ENCODE data around the gene CTNNBIP1.

CTNNBIP1 gene

DNA sequence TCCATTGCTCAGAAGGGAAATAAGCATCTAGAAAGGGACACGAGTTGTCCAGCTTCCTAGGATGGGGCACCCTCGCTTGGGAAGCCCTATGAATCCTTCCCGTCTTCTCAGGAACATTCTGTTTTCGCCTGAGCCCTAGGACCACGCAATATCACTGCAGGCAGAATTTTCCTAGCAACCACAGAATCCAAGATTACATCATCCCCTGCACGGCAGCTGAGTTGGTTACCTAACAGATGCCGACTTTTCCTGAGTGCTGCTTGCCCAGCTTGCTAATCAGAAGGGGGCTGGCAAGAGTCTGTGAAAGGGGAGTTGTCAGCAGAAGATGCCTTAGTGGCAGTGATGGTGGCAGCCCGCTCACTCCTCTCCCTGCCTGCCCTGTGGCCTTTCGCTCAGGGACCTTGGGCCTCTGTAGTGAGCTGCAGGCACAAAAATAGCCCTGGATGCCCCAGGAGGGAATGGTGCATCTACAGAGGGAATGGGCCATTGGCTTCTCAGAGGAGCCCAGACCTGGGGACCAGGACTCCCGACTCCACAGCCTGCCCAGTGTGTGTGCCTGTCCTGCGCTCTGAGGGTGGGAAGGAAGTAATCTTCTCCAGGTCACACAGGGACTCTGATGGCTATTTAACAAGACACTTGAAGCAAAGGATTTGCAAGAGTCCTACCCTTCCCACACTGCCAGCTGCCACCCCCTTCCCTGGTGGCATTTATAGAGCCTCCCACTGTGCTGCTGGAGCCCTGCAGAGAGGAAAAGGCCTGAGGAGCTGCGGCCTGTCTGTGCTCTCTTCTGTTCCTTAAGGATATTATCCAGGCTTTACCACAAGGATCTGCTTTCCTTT, 57.4 kb downstream of the CTNNBIP1 start (continued):
- TF ChIP-seq, protein P1, sequence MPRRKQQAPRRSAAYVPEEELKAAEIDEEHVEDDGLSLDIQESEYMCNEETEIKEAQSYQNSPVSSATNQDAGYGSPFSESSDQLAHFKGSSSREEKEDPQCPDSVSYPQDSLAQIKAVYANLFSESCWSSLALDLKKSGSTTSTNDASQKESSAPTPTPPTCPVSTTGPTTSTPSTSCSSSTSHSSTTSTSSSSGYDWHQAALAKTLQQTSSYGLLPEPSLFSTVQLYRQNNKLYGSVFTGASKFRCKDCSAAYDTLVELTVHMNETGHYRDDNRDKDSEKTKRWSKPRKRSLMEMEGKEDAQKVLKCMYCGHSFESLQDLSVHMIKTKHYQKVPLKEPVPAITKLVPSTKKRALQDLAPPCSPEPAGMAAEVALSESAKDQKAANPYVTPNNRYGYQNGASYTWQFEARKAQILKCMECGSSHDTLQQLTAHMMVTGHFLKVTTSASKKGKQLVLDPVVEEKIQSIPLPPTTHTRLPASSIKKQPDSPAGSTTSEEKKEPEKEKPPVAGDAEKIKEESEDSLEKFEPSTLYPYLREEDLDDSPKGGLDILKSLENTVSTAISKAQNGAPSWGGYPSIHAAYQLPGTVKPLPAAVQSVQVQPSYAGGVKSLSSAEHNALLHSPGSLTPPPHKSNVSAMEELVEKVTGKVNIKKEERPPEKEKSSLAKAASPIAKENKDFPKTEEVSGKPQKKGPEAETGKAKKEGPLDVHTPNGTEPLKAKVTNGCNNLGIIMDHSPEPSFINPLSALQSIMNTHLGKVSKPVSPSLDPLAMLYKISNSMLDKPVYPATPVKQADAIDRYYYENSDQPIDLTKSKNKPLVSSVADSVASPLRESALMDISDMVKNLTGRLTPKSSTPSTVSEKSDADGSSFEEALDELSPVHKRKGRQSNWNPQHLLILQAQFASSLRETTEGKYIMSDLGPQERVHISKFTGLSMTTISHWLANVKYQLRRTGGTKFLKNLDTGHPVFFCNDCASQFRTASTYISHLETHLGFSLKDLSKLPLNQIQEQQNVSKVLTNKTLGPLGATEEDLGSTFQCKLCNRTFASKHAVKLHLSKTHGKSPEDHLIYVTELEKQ (tag by site-specific recombination; IDR thresholded peaks at IDR 0.05; ENCODE audit: borderline replicate concordance), result no peak
- TF ChIP-seq TCF7L2 (IDR thresholded peaks at IDR 0.05; ENCODE audit: borderline replicate concordance, low read depth, low read length) (no peak), ZNF664 (tag by site-specific recombination; IDR thresholded peaks at IDR 0.05) (no peak), ZBTB1 (tag by site-specific recombination; IDR thresholded peaks at IDR 0.05) (no peak), INSM2 (tag by site-specific recombination; IDR thresholded peaks at IDR 0.05) (no peak), ZNF654 (tag by site-specific recombination; IDR thresholded peaks at IDR 0.05; ENCODE audit: low read depth) (no peak), ZNF133 (tag by site-specific recombination; IDR thresholded peaks at IDR 0.05) (no peak), ZNF248 (tag by site-specific recombination; IDR thresholded peaks at IDR 0.05) (no peak), SP7 (tag by site-specific recombination; IDR thresholded peaks at IDR 0.05) (0 out of 2 replicates have a peak, but pooled peaks have one; percentile 37), ZBTB7A (tag by site-specific recombination; IDR thresholded peaks at IDR 0.05; ENCODE audit: low read depth) (no peak), ZNF600 (tag by site-specific recombination; IDR thresholded peaks at IDR 0.05) (peak; percentile 74; the same call in 1 of the 2 replicates), ZNF311 (tag by site-specific recombination; IDR thresholded peaks at IDR 0.05; ENCODE audit: borderline replicate concordance) (no peak), ZNF473 (tag by site-specific recombination; IDR thresholded peaks at IDR 0.05) (no peak), OSR2 (tag by site-specific recombination; IDR thresholded peaks at IDR 0.05) (peak; percentile 53), ZNF266 (tag by site-specific recombination; IDR thresholded peaks at IDR 0.05; ENCODE audit: low read depth) (no peak), MYNN (tag by site-specific recombination; IDR thresholded peaks at IDR 0.05; ENCODE audit: borderline replicate concordance) (no peak), IKZF3 (tag by site-specific recombination; IDR thresholded peaks at IDR 0.05) (0 out of 2 replicates have a peak, but pooled peaks have one; percentile 33), ZNF169 (tag by site-specific recombination; IDR thresholded peaks at IDR 0.05) (no peak), ZNF335 (tag by site-specific recombination; conservative IDR thresholded peaks at IDR 0.05) (peak; percentile 70)
- TF ChIP-seq, protein P2, sequence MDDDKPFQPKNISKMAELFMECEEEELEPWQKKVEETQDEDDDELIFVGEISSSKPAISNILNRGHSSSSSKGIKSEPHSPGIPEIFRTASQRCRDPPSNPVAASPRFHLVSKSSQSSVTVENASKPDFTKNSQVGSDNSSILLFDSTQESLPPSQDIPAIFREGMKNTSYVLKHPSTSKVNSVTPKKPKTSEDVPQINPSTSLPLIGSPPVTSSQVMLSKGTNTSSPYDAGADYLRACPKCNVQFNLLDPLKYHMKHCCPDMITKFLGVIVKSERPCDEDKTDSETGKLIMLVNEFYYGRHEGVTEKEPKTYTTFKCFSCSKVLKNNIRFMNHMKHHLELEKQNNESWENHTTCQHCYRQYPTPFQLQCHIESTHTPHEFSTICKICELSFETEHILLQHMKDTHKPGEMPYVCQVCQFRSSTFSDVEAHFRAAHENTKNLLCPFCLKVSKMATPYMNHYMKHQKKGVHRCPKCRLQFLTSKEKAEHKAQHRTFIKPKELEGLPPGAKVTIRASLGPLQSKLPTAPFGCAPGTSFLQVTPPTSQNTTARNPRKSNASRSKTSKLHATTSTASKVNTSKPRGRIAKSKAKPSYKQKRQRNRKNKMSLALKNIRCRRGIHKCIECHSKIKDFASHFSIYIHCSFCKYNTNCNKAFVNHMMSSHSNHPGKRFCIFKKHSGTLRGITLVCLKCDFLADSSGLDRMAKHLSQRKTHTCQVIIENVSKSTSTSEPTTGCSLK (tag by site-specific recombination; IDR thresholded peaks at IDR 0.05), result no peak
- TF ChIP-seq, protein P3, sequence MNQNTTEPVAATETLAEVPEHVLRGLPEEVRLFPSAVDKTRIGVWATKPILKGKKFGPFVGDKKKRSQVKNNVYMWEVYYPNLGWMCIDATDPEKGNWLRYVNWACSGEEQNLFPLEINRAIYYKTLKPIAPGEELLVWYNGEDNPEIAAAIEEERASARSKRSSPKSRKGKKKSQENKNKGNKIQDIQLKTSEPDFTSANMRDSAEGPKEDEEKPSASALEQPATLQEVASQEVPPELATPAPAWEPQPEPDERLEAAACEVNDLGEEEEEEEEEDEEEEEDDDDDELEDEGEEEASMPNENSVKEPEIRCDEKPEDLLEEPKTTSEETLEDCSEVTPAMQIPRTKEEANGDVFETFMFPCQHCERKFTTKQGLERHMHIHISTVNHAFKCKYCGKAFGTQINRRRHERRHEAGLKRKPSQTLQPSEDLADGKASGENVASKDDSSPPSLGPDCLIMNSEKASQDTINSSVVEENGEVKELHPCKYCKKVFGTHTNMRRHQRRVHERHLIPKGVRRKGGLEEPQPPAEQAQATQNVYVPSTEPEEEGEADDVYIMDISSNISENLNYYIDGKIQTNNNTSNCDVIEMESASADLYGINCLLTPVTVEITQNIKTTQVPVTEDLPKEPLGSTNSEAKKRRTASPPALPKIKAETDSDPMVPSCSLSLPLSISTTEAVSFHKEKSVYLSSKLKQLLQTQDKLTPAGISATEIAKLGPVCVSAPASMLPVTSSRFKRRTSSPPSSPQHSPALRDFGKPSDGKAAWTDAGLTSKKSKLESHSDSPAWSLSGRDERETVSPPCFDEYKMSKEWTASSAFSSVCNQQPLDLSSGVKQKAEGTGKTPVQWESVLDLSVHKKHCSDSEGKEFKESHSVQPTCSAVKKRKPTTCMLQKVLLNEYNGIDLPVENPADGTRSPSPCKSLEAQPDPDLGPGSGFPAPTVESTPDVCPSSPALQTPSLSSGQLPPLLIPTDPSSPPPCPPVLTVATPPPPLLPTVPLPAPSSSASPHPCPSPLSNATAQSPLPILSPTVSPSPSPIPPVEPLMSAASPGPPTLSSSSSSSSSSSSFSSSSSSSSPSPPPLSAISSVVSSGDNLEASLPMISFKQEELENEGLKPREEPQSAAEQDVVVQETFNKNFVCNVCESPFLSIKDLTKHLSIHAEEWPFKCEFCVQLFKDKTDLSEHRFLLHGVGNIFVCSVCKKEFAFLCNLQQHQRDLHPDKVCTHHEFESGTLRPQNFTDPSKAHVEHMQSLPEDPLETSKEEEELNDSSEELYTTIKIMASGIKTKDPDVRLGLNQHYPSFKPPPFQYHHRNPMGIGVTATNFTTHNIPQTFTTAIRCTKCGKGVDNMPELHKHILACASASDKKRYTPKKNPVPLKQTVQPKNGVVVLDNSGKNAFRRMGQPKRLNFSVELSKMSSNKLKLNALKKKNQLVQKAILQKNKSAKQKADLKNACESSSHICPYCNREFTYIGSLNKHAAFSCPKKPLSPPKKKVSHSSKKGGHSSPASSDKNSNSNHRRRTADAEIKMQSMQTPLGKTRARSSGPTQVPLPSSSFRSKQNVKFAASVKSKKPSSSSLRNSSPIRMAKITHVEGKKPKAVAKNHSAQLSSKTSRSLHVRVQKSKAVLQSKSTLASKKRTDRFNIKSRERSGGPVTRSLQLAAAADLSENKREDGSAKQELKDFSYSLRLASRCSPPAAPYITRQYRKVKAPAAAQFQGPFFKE (tag by site-specific recombination; IDR thresholded peaks at IDR 0.05; ENCODE audit: borderline replicate concordance), result no peak
- TF ChIP-seq, protein P4, sequence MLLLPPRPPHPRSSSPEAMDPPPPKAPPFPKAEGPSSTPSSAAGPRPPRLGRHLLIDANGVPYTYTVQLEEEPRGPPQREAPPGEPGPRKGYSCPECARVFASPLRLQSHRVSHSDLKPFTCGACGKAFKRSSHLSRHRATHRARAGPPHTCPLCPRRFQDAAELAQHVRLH (tag by site-specific recombination; IDR thresholded peaks at IDR 0.05), result no peak
- TF ChIP-seq, protein P5, sequence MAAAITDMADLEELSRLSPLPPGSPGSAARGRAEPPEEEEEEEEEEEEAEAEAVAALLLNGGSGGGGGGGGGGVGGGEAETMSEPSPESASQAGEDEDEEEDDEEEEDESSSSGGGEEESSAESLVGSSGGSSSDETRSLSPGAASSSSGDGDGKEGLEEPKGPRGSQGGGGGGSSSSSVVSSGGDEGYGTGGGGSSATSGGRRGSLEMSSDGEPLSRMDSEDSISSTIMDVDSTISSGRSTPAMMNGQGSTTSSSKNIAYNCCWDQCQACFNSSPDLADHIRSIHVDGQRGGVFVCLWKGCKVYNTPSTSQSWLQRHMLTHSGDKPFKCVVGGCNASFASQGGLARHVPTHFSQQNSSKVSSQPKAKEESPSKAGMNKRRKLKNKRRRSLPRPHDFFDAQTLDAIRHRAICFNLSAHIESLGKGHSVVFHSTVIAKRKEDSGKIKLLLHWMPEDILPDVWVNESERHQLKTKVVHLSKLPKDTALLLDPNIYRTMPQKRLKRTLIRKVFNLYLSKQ (tag by site-specific recombination; IDR thresholded peaks at IDR 0.05; ENCODE audit: borderline replicate concordance), result no peak

All from HEK293 (cell line).